B cell (primary cell): ENCODE data around the gene GIT1. TPM values are rescaled to one million over a fixed set of nuclear protein-coding genes. Genes with fewer than 3 reads are reported as not detected.

Experiments
- ATAC-seq: fragments of 200-7000 bp; cut with Tn5 transposase; one replicate; pipeline ENCODE4 v1.10.0; 2021; ENCODE audit warnings: low read depth, mild to moderate bottlenecking, moderate number of reproducible peaks, moderate library complexity
- CTCF ChIA-PET: fragments of 350-600 bp; sonication (Branson Sonifier 250); formaldehyde crosslinking; loops from one replicate; lab custom pipeline; 2021; ENCODE audit warnings: antibody characterized with exemption, inconsistent platforms; lab: Charles Lee
- POLR2A ChIA-PET: fragments of 350-600 bp; sonication (Branson Sonifier 250); formaldehyde crosslinking; loops from one replicate; lab custom pipeline; 2021; ENCODE audit warnings: antibody characterized with exemption; lab: Charles Lee
- DNase-seq: peaks from one replicate; pipeline ENCODE4 v3.0.0; 2013
- H2AFZ ChIP-seq: 2 replicates; pipeline ENCODE4 v1.6.1; 2012; ENCODE audit warnings: mild to moderate bottlenecking, low read depth, low read length; ENCODE audit not compliant: insufficient read depth, poor library complexity, severe bottlenecking
- H3K27ac ChIP-seq, 2 donors: 1 replicate in 1 of 2; 2 replicates in 1 of 2; pipeline ENCODE4 v1.5.1; 2012 to 2013; ENCODE audit warnings: low read length in 2 of 2, mild to moderate bottlenecking in 2 of 2, moderate library complexity in 1 of 2
- H3K27me3 ChIP-seq, 4 experiments: fragments of 200-600 bp in 1 of 4; sonication (generic) in 1 of 4; replicated peaks in 1 of 4; 1 replicate in 2 of 4; 2 replicates in 2 of 4; pipeline versions ENCODE4 v1.6.1 to v1.7.0; 2013 to 2016; ENCODE audit warnings: low read length in 3 of 4, mild to moderate bottlenecking in 2 of 4, mixed read lengths in 1 of 4, moderate library complexity in 1 of 4; ENCODE audit not compliant: insufficient read depth in 4 of 4, control insufficient read depth in 3 of 4; ENCODE audit errors: control extremely low read depth in 1 of 4
- H3K36me3 ChIP-seq, 2 experiments: replicated peaks in 1 of 2; 1 replicate in 1 of 2; 2 replicates in 1 of 2; pipeline versions ENCODE4 v1.6.1 to v1.7.1; 2013; ENCODE audit warnings: low read length in 1 of 2; ENCODE audit not compliant: insufficient read depth in 2 of 2, control insufficient read depth in 1 of 2; ENCODE audit errors: control extremely low read depth in 1 of 2, extremely low read depth in 1 of 2
- H3K4me1 ChIP-seq, 2 donors: fragments of 200-600 bp in 1 of 2; sonication (generic) in 1 of 2; 1 replicate in 1 of 2; 2 replicates in 1 of 2; pipeline versions ENCODE4 v1.5.1 to v1.6.1; 2013 to 2017; ENCODE audit warnings: low read length in 2 of 2; ENCODE audit not compliant: control insufficient read depth in 2 of 2, insufficient read depth in 2 of 2
- H3K4me2 ChIP-seq: replicated peaks from 2 replicates; pipeline ENCODE3; 2012; ENCODE audit warnings: mild to moderate bottlenecking, low read depth, low read length; ENCODE audit not compliant: poor library complexity, severe bottlenecking
- H3K4me3 ChIP-seq, 5 experiments: fragments of 200-600 bp in 1 of 5; sonication (generic) in 1 of 5; 1 replicate in 3 of 5; 2 replicates in 2 of 5; pipeline versions ENCODE4 v1.5.1 to v1.7.0; 2011 to 2016; ENCODE audit warnings: low read length in 4 of 5, mild to moderate bottlenecking in 4 of 5, low read depth in 2 of 5, control low read depth in 1 of 5, moderate library complexity in 1 of 5; ENCODE audit not compliant: insufficient read depth in 1 of 5; ENCODE audit errors: control extremely low read depth in 1 of 5, extremely low read depth in 1 of 5
- H3K79me2 ChIP-seq: fragments of 200-600 bp; sonication (generic); one replicate; pipeline ENCODE4 v1.6.0; 2016; ENCODE audit warnings: low read length; ENCODE audit not compliant: control insufficient read depth, insufficient read depth
- H3K9ac ChIP-seq: fragments of 200-600 bp; sonication (generic); 2 replicates; pipeline ENCODE4 v1.6.1; 2017; ENCODE audit warnings: mild to moderate bottlenecking, low read length, moderate library complexity
- H3K9me3 ChIP-seq, 3 donors: one replicate each; pipeline versions ENCODE4 v1.6.1 to v1.7.1; 2013; ENCODE audit warnings: low read length in 2 of 3; ENCODE audit not compliant: control insufficient read depth in 2 of 3, insufficient read depth in 1 of 3; ENCODE audit errors: control extremely low read depth in 1 of 3
- H4K20me1 ChIP-seq: 2 replicates; pipeline ENCODE4 v1.6.0; 2012; ENCODE audit warnings: mild to moderate bottlenecking, low read length; ENCODE audit not compliant: insufficient read depth, control insufficient read depth, poor library complexity, severe bottlenecking
- H3K27ac Mint-ChIP-seq: one replicate; pipeline ENCODE4 v1.8.0; 2021; ENCODE audit warnings: mixed read lengths
- H3K27me3 Mint-ChIP-seq: one replicate; pipeline ENCODE4 v1.8.0; 2021; ENCODE audit warnings: mixed read lengths
- H3K4me1 Mint-ChIP-seq: one replicate; pipeline ENCODE4 v1.8.0; 2021; ENCODE audit warnings: mixed read lengths
- H3K4me3 Mint-ChIP-seq: one replicate; pipeline ENCODE4 v1.8.0; 2021; ENCODE audit warnings: mixed read lengths
- H3K9me3 Mint-ChIP-seq: one replicate; pipeline ENCODE4 v1.8.0; 2022; ENCODE audit warnings: mixed read lengths; ENCODE audit not compliant: insufficient read depth
- CTCF ChIP-seq: fragments of 200-600 bp; IDR thresholded peaks from one replicate; pipeline ENCODE4 v1.8.0; 2022; ENCODE audit warnings: antibody characterized with exemption, mild to moderate bottlenecking
- EZH2 ChIP-seq: IDR thresholded peaks from 2 replicates; pipeline ENCODE4 v1.6.1; 2012; ENCODE audit warnings: borderline replicate concordance, low read depth, mild to moderate bottlenecking, moderate library complexity, low read length; ENCODE audit not compliant: insufficient read depth, poor library complexity, severe bottlenecking
- WGBS: methylation state at CpG from one replicate; pipeline ENCODE4 v1.1.5; 2013; ENCODE audit warnings: missing lambda C conversion rate; ENCODE audit not compliant: insufficient coverage; 5-methylcytosine and 5-hydroxymethylcytosine counted together
- intact Hi-C: fragments of 100-400 bp; cut with micrococcal nuclease; formaldehyde crosslinking; loops from one replicate; pipeline ENCODE4 v1.10.0; 2022
- polyA plus RNA-seq: library from polyadenylated mRNA; depleted of rRNA; stranded (reverse); fragments of >200 nt; gene quantifications from 2 replicates; pipeline ENCODE4 v1.2.3, GENCODE V29; 2012
- total RNA-seq, 2 donors: library from RNA; stranded (reverse); fragments of 120-200 nt in 1 of 2; gene quantifications; 1 replicate in 1 of 2; 2 replicates in 1 of 2; pipeline versions ENCODE4 v1.2.3 to v1.2.4, GENCODE V29; 2013 to 2022

The GIT1 gene
- total and polyA plus RNA-seq, 2 donors (not counting 1 experiment from before 2014, with no cell fraction given): 49.3 to 61.9 TPM

- H3K9me3 ChIP-seq: no peaks in the 10 kb centered on the region
- H3K4me3 ChIP-seq: peak overlapping the region in 3 of 5 experiments; percentile 27 to 51 (median 44)
- H3K9ac ChIP-seq: peak overlapping the region; percentile 57
- intact Hi-C loops: loop anchor here (1.0 to 10.0 kb wide), 5 partner anchors 10 to 319 kb away; partner anchors contain the start of genes CORO6 and NUFIP2
- peaks cover 2% of the 10 kb centered on the region for H3K79me2 ChIP-seq
- peak overlapping the region; percentile 73 for H2AFZ ChIP-seq
- no peaks in the 10 kb centered on the region for H3K36me3 ChIP-seq
- DNase-seq (peak; percentile 46), ATAC-seq (no peak)
- Mint-ChIP-seq H3K9me3 (no peaks in the 10 kb centered on the region), H3K4me1 (peaks cover 36% of the 10 kb centered on the region), H3K4me3 (peak overlapping the region; percentile 76), H3K27ac (no peak overlapping the region), H3K27me3 (peaks cover 5% of the 10 kb centered on the region)
- ChIA-PET CTCF (interaction anchor here (0.6 to 15.4 kb wide), 13 partner anchors 10 to 448 kb away, joined by 3 to 336 read pairs (median 4); partner anchors contain the start of genes ABHD15, ANKRD13B, CORO6 and GIT1), POLR2A (interaction anchor here (1.1 kb wide), 1 partner anchor 21 kb away, joined by 5 read pairs; no protein-coding TSS in a partner anchor)
- TF ChIP-seq CTCF: no peak
- no peak for TF ChIP-seq EZH2
- no peak overlapping the region for H3K27ac ChIP-seq
- H3K27me3 ChIP-seq: peaks cover 0 to 34% (median 12%) of the 10 kb centered on the region in 4 experiments
- WGBS: 55% methylated on average over 85 of the region's 85 CpGs
- peak overlapping the region; percentile 100 for H3K4me2 ChIP-seq
- peaks cover 31% of the 10 kb centered on the region for H4K20me1 ChIP-seq
- H3K4me1 ChIP-seq: peaks cover 45 to 46% of the 10 kb centered on the region in 2 donors
Observed at GRCh38 chr17:29612404-29613280, 23.2 kb upstream of the GIT1 start.

GRCh38 chr17:29612094-29612403 lies 22.6 kb upstream of the GIT1 start:
- ATAC-seq (no peak), DNase-seq (no peak)
- Mint-ChIP-seq H3K4me3 (no peak overlapping the region), H3K9me3 (no peaks in the 10 kb centered on the region), H3K27me3 (peaks cover 4% of the 10 kb centered on the region), H3K27ac (no peak overlapping the region), H3K4me1 (peaks cover 30% of the 10 kb centered on the region)
- CTCF ChIA-PET: interaction anchor here (0.8 to 15.4 kb wide), 3 partner anchors 20 to 242 kb away, joined by 4 to 336 read pairs (median 4); partner anchors contain the start of genes ABHD15, GIT1 and TP53I13
- intact Hi-C loops: loop anchor here (10.0 kb wide), 1 partner anchor 317 kb away; the partner anchor contains the start of gene NUFIP2
- Histone ChIP-seq H3K4me3 (no peak overlapping the region), H4K20me1 (peaks cover 26% of the 10 kb centered on the region), H3K36me3 (no peaks in the 10 kb centered on the region), H3K4me2 (no peak overlapping the region), H3K27ac (no peak overlapping the region), H3K9me3 (no peaks in the 10 kb centered on the region), H2AFZ (no peak overlapping the region), H3K27me3 (peaks cover 0 to 29% (median 10%) of the 10 kb centered on the region in 4 experiments), H3K4me1 (peaks cover 39 to 40% of the 10 kb centered on the region in 2 donors), H3K9ac (no peak overlapping the region), H3K79me2 (no peaks in the 10 kb centered on the region)
- no peak for TF ChIP-seq CTCF
- no peak for TF ChIP-seq EZH2
- 96% methylated on average over 4 of the region's 12 CpGs for WGBS
- POLR2A ChIA-PET: no interaction called here
